Ishikawa (cell line): ENCODE data around the gene PMAIP1.

Experiments
- CEBPB ChIP-seq: IDR thresholded peaks from 2 replicates; pipeline ENCODE4 v1.6.1; 2012
- CREB1 ChIP-seq: IDR thresholded peaks from 2 replicates; pipeline ENCODE4 v1.6.1; 2012; ENCODE audit warnings: low read depth
- EGR1 ChIP-seq: IDR thresholded peaks from 2 replicates; pipeline ENCODE4 v1.6.1; 2012
- EP300 ChIP-seq: IDR thresholded peaks from 2 replicates; pipeline ENCODE4 v1.6.1; 2012; ENCODE audit warnings: borderline replicate concordance
- FOXM1 ChIP-seq: IDR thresholded peaks from 2 replicates; pipeline ENCODE4 v1.6.1; 2012; ENCODE audit warnings: low read depth, borderline replicate concordance
- NFIC ChIP-seq: IDR thresholded peaks from 2 replicates; pipeline ENCODE4 v1.6.1; 2012
- RAD21 ChIP-seq: IDR thresholded peaks from 2 replicates; pipeline ENCODE4 v1.6.1; 2012; ENCODE audit warnings: low read depth
- TAF1 ChIP-seq: IDR thresholded peaks from 2 replicates; pipeline ENCODE4 v1.6.1; 2012; ENCODE audit warnings: low read depth, mild to moderate bottlenecking
- TCF12 ChIP-seq: IDR thresholded peaks from 2 replicates; pipeline ENCODE4 v1.6.1; 2012; ENCODE audit warnings: low read depth
- TEAD4 ChIP-seq: IDR thresholded peaks from 2 replicates; pipeline ENCODE4 v1.6.1; 2012
- YY1 ChIP-seq: IDR thresholded peaks from 2 replicates; pipeline ENCODE4 v1.6.1; 2012; ENCODE audit warnings: low read depth
- ZBTB7A ChIP-seq: IDR thresholded peaks from 2 replicates; pipeline ENCODE4 v1.6.1; 2012; ENCODE audit warnings: low read depth
- TF ChIP-seq, protein P1 (sequence below): IDR thresholded peaks from 2 replicates; pipeline ENCODE4 v1.6.1; 2012
- TF ChIP-seq, protein P2 (sequence below): IDR thresholded peaks from 2 replicates; pipeline ENCODE4 v1.6.1; 2012
- TF ChIP-seq, protein P3 (sequence below): IDR thresholded peaks from 2 replicates; pipeline ENCODE4 v1.6.1; 2012; ENCODE audit warnings: low read depth, mild to moderate bottlenecking

The PMAIP1 gene

DNA sequence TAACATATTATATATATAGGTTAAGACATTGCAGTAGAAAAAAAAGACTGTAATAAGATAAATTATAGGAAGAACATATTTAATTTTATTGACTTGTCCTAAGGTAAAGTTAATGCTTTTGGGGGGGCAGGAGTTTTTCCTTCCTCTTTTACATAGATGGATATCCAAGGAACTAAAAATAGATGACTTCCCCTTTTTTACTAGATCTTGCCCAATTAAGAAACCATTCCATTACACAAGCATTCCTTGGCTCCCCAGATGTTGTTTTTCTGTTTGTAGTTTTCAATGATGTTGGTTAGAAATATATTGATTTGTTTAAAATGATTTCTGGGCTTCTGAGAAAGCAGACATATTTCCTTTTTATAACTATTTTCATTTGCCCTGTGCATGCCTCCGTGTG is 22.4 kb upstream of the PMAIP1 start:
- TF ChIP-seq, protein P1, sequence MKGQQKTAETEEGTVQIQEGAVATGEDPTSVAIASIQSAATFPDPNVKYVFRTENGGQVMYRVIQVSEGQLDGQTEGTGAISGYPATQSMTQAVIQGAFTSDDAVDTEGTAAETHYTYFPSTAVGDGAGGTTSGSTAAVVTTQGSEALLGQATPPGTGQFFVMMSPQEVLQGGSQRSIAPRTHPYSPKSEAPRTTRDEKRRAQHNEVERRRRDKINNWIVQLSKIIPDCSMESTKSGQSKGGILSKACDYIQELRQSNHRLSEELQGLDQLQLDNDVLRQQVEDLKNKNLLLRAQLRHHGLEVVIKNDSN: no peak
- TF ChIP-seq CEBPB (no peak), TCF12 (no peak), FOXM1 (no peak), EP300 (no peak), YY1 (no peak), EGR1 (no peak), ZBTB7A (no peak), CREB1 (no peak), TAF1 (no peak), RAD21 (no peak)
- TF ChIP-seq, protein P2, sequence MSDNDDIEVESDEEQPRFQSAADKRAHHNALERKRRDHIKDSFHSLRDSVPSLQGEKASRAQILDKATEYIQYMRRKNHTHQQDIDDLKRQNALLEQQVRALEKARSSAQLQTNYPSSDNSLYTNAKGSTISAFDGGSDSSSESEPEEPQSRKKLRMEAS: no peak
- TF ChIP-seq, protein P3, sequence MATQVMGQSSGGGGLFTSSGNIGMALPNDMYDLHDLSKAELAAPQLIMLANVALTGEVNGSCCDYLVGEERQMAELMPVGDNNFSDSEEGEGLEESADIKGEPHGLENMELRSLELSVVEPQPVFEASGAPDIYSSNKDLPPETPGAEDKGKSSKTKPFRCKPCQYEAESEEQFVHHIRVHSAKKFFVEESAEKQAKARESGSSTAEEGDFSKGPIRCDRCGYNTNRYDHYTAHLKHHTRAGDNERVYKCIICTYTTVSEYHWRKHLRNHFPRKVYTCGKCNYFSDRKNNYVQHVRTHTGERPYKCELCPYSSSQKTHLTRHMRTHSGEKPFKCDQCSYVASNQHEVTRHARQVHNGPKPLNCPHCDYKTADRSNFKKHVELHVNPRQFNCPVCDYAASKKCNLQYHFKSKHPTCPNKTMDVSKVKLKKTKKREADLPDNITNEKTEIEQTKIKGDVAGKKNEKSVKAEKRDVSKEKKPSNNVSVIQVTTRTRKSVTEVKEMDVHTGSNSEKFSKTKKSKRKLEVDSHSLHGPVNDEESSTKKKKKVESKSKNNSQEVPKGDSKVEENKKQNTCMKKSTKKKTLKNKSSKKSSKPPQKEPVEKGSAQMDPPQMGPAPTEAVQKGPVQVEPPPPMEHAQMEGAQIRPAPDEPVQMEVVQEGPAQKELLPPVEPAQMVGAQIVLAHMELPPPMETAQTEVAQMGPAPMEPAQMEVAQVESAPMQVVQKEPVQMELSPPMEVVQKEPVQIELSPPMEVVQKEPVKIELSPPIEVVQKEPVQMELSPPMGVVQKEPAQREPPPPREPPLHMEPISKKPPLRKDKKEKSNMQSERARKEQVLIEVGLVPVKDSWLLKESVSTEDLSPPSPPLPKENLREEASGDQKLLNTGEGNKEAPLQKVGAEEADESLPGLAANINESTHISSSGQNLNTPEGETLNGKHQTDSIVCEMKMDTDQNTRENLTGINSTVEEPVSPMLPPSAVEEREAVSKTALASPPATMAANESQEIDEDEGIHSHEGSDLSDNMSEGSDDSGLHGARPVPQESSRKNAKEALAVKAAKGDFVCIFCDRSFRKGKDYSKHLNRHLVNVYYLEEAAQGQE: no peak

DNA sequence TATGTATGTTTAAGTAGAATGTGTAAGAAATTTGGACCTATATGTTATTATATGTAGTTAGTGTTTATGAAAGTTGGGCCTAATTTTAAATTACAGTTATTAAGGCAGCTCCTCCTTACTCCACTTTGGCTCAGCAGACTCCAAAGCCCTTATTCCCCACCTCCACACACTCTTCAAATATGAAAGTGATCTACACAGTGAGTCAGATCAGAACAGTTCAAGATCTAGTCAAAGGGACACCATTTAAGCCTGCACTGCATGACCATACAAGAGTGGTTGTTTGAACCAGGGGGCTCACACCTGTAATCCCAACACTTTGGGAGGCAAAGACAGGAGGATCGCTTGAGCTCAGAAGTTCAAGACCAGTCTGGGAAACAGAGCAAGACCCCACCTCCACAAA is 21.2 kb upstream of the PMAIP1 start:
- TF ChIP-seq CEBPB: no peak
- TF ChIP-seq, protein P1: no peak
- no peak for TF ChIP-seq CREB1
- no peak for TF ChIP-seq TCF12

DNA sequence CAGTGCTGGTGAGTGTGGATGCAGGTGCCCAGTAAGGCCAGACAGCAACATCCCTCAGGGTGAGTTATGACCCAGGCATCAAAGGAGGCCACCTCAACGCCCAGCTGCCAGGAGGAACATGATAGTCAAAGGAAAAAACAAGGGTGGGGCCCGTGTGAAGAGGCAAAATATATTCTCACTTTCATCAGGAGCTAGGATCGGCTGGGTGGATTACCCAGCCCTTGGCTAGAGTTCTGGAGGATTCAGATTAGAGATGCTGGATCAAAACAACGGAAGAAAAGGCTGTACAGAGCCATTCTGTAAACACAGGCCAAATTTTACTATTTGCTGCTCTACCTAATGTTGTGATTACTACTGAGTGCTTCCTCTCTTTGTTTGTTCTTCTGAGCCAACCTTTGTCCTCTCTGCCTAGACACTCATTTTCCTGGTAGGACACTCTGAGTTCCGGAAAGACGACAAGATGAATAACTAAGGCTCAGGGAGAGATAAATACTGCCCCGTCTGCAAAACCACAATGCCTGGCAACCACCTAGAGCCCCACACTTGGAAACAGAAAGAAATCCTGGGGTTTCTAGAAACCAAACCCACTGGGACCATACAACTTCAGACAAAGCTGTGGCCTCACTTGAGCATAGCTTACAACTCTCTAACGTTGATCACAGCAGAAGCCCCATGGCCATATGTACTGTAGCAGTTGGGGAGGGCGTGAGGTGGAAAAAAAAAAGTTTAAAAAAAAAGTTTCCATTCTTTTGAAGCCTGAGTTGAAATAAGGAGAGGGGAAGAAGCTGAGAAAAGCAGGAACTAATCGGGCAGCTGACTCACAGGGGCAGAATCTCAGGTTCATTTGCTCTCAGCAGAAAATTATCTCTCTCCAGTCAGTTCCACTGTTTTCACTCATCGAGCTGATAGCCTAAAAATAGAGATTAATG is 17.8 kb upstream of the PMAIP1 start:
- TF ChIP-seq CEBPB (no peak), NFIC (no peak), TCF12 (no peak)
- TF ChIP-seq, protein P1: no peak

DNA sequence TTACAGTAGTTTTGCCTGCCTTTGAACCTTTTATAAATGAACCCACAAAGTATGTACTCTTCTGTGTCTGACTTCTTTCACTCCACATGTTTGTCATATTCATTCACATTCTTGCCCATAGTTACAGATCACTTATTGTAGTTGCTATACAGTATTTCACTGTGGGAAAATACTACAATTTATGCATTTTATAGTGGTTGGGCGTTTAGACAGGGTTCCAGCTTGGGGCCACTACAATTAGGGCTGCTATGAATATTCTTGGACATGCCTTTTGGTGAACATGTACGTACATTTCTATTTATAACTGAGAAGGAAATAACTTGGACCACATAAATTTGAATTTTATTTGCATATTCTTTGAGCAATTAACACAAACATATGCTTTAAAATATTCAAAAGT is 15.4 kb upstream of the PMAIP1 start:
- TF ChIP-seq, protein P3: no peak
- TF ChIP-seq, protein P1: no peak
- no peak for TF ChIP-seq CREB1
- TF ChIP-seq EGR1: no peak
- TF ChIP-seq TEAD4: no peak
- TF ChIP-seq TAF1: no peak
- no peak for TF ChIP-seq ZBTB7A
- no peak for TF ChIP-seq NFIC
- TF ChIP-seq RAD21: no peak
- no peak for TF ChIP-seq CEBPB
- TF ChIP-seq FOXM1: no peak
- TF ChIP-seq TCF12: no peak

DNA sequence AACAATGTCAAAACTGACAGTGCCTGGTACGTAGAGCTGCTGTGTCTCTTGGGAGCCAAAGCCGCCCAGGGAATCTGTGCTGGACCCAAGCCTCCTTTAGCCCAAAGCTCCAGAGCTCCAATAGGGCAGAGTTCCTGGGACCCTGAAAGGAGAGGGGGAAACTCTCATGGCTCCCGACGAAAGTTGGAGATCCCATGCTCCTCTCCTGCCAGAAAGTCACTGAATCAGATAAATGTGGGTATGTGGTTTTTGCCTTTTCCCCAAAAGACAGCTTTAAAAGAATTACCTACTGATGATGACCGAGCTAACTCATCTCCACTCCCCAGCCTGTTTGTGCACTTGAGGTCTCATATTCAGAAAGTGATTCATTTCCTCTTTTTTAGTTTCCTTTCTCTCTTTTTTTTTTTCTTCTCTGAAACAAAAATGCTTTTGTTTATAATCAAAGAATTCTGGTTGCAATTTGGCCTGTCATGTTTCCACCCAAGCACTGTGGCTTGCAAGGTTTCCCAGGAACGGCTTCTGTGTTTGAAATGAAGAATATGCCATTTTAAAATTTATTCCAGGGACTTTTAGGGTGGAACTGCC is 14.1 kb upstream of the PMAIP1 start:
- TF ChIP-seq EP300: no peak
- TF ChIP-seq TCF12: no peak
- TF ChIP-seq NFIC: no peak
- no peak for TF ChIP-seq CREB1
- no peak for TF ChIP-seq FOXM1
- no peak for TF ChIP-seq TAF1
- TF ChIP-seq, protein P1: no peak
- TF ChIP-seq RAD21: no peak
- TF ChIP-seq ZBTB7A: no peak
- no peak for TF ChIP-seq EGR1
- no peak for TF ChIP-seq TEAD4
- TF ChIP-seq, protein P2: no peak
